HepG2 (cell line): Measurements from ENCODE around the gene LRRC4C. TPM values are rescaled to one million over a fixed set of nuclear protein-coding genes. Genes with fewer than 3 reads are reported as not detected.

Experiments used
- ATAC-seq: fragments of 200-7000 bp; cut with Tn5 transposase; 3 replicates; pipeline ENCODE4 v1.9.1; 2020; ENCODE audit warnings: mild to moderate bottlenecking, moderate library complexity
- BruUV-seq: library from RNA; stranded (reverse); fragments of 400-500 nt; replicated peaks from 2 replicates; lab custom pipeline; 2021; lab: Mats Ljungman, UMichigan
- CTCF ChIA-PET: fragments of 300-600 bp; formaldehyde crosslinking; extraction: SDS; loops from one replicate; lab custom pipeline; 2021; ENCODE audit warnings: low total read pairs, inconsistent platforms, low intra/inter-chr PET ratio; lab: Yijun Ruan, JAX
- POLR2A ChIA-PET: fragments of 350-600 bp; sonication (Branson Sonifier 250); formaldehyde crosslinking; loops from one replicate; lab custom pipeline; 2020; ENCODE audit warnings: antibody characterized with exemption, inconsistent platforms; lab: Yijun Ruan, JAX
- DNase-seq: peaks from one replicate; pipeline ENCODE4 v3.0.0-alpha.2; 2015; ENCODE audit warnings: low spot score
- FAIRE-seq: peaks from 3 replicates; lab custom pipeline; 2011; peaks lifted over from hg19 to GRCh38; lab: Jason Lieb, UNC
- H2AFZ ChIP-seq: one replicate; pipeline ENCODE4 v1.6.1; 2011; ENCODE audit warnings: low read length, inconsistent platforms
- H3K27ac ChIP-seq: fragments of 300-600 bp; 3 replicates; pipeline ENCODE4 v1.8.0; 2011; ENCODE audit warnings: mixed run types, mild to moderate bottlenecking, mixed read lengths, low read length, inconsistent platforms; ENCODE audit not compliant: insufficient read depth; ENCODE audit errors: extremely low read length
- H3K27me3 ChIP-seq, 2 experiments: fragments of 200-600 bp in 1 of 2; 2 replicates in 1 of 2; 3 replicates in 1 of 2; pipeline versions ENCODE4 v1.6.0 to v1.8.0; 2011; ENCODE audit warnings: low read length in 2 of 2, mild to moderate bottlenecking in 2 of 2, moderate library complexity in 2 of 2, inconsistent platforms in 1 of 2; ENCODE audit not compliant: insufficient read depth in 2 of 2, control insufficient read depth in 1 of 2
- H3K36me3 ChIP-seq, 2 experiments: fragments of 200-600 bp in 1 of 2; replicated peaks in 1 of 2; 2 replicates in 1 of 2; 3 replicates in 1 of 2; pipeline versions ENCODE4 v1.5.1 to v1.8.0; 2011; ENCODE audit warnings: low read length in 2 of 2, inconsistent platforms in 1 of 2; ENCODE audit not compliant: insufficient read depth in 2 of 2, control insufficient read depth in 1 of 2
- H3K4me1 ChIP-seq: 2 replicates; pipeline ENCODE4 v1.5.1; 2012; ENCODE audit warnings: low read length, inconsistent platforms; ENCODE audit not compliant: insufficient read depth
- H3K4me2 ChIP-seq: 2 replicates; pipeline ENCODE4 v1.6.0; 2011; ENCODE audit warnings: low read depth, low read length, inconsistent platforms
- H3K4me3 ChIP-seq, 3 experiments: fragments of 200-600 bp in 1 of 3; sonication (generic), shearing (Covaris generic) in 1 of 3; replicated peaks in 1 of 3; 2 replicates each; pipeline ENCODE4 v1.5.1; 2011 to 2016; ENCODE audit warnings: low read length in 3 of 3, inconsistent platforms in 2 of 3, low read depth in 2 of 3, mild to moderate bottlenecking in 2 of 3, control low read depth in 1 of 3, mixed read lengths in 1 of 3; ENCODE audit not compliant: insufficient read depth in 1 of 3
- H3K79me2 ChIP-seq: one replicate; pipeline ENCODE4 v1.6.1; 2011; ENCODE audit warnings: low read length, inconsistent platforms; ENCODE audit not compliant: insufficient read depth
- H3K9ac ChIP-seq: 2 replicates; pipeline ENCODE4 v1.6.0; 2011; ENCODE audit warnings: mild to moderate bottlenecking, low read depth, low read length, inconsistent platforms; ENCODE audit not compliant: insufficient read depth
- H3K9me3 ChIP-seq: 2 replicates; pipeline ENCODE4 v1.5.1; 2012; ENCODE audit warnings: mild to moderate bottlenecking, low read length
- H4K20me1 ChIP-seq: 2 replicates; pipeline ENCODE4 v1.6.0; 2011; ENCODE audit warnings: inconsistent platforms, mild to moderate bottlenecking, low read length, moderate library complexity; ENCODE audit not compliant: insufficient read depth
- GTF3A ChIP-seq: sonication (generic); formaldehyde crosslinking; conservative IDR thresholded peaks from 2 replicates; pipeline ENCODE4 v1.4.0; 2020; ENCODE audit warnings: mild to moderate bottlenecking, missing genetic modification reagents
- HBP1 ChIP-seq: IDR thresholded peaks from 2 replicates; pipeline ENCODE4 v1.6.1; 2016; ENCODE audit warnings: low read depth, control low read depth
- HIVEP1 ChIP-seq: sonication (generic); formaldehyde crosslinking; IDR thresholded peaks from 2 replicates; pipeline ENCODE4 v1.4.0; 2020; ENCODE audit warnings: mild to moderate bottlenecking, missing genetic modification reagents
- MZF1 ChIP-seq: sonication (generic); formaldehyde crosslinking; IDR thresholded peaks from 2 replicates; pipeline ENCODE4 v1.8.1; 2023; ENCODE audit warnings: mild to moderate bottlenecking, missing genetic modification reagents, borderline replicate concordance
- SMC3 ChIP-seq: IDR thresholded peaks from 2 replicates; pipeline ENCODE4 v1.6.1; 2011; ENCODE audit warnings: low read length, improper control_type of control experiment
- ZBTB1 ChIP-seq: sonication (generic); formaldehyde crosslinking; IDR thresholded peaks from 2 replicates; pipeline ENCODE4 v1.4.0; 2020; ENCODE audit warnings: missing genetic modification reagents, borderline replicate concordance
- ZBTB4 ChIP-seq: sonication (generic); formaldehyde crosslinking; IDR thresholded peaks from 2 replicates; pipeline ENCODE4 v1.4.0; 2020; ENCODE audit warnings: missing genetic modification reagents, mild to moderate bottlenecking, borderline replicate concordance
- ZNF33B ChIP-seq: sonication (generic); formaldehyde crosslinking; IDR thresholded peaks from 2 replicates; pipeline ENCODE4 v1.5.1; 2020; ENCODE audit warnings: mild to moderate bottlenecking, missing genetic modification reagents
- ZNF543 ChIP-seq: sonication (generic); formaldehyde crosslinking; IDR thresholded peaks from 2 replicates; pipeline ENCODE4 v1.4.0; 2020; ENCODE audit warnings: mild to moderate bottlenecking, missing genetic modification reagents
- ZNF800 ChIP-seq: sonication (generic); formaldehyde crosslinking; IDR thresholded peaks from 2 replicates; pipeline ENCODE4 v1.4.0; 2020; ENCODE audit warnings: missing genetic modification reagents
- WGBS: methylation state at CpG from one replicate; pipeline ENCODE4 v1.1.6; 2017; ENCODE audit warnings: low lambda C conversion rate; 5-methylcytosine and 5-hydroxymethylcytosine counted together
- in situ Hi-C: cut with HindIII; loops from 2 replicates; pipeline ENCODE4 v1.10.0; 2017; ENCODE audit warnings: low pct_unique_long_range_greater_than_20kb; ENCODE audit not compliant: extremely low pct_ligation_motif_present
- intact Hi-C: fragments of 100-400 bp; cut with micrococcal nuclease; formaldehyde crosslinking; loops from one replicate; pipeline ENCODE4 v1.10.0; 2022; ENCODE audit not compliant: unreplicated experiment
- polyA plus RNA-seq, 8 experiments: library from polyadenylated mRNA; depleted of rRNA in 3 of 8; stranded (reverse) in 7 of 8; unstranded in 1 of 8; fragments of >200 nt; fragmentation: Illumina TruSeq in 4 of 8; extraction: Trizol in 4 of 8; gene quantifications; 2 replicates each; pipeline versions ENCODE4 v1.2.1 to v1.2.3, GENCODE V29; 2011 to 2016; ENCODE audit warnings: low read depth in 4 of 8, missing spikeins in 1 of 8, mixed read lengths in 1 of 8; ENCODE audit not compliant: insufficient read depth in 1 of 8
- total RNA-seq, 5 experiments: library from RNA; depleted of rRNA; stranded (reverse); fragments of >200 nt; fragmentation: Illumina TruSeq; extraction: Trizol; gene quantifications; 2 replicates each; pipeline ENCODE4 v1.2.3, GENCODE V29; 2016; ENCODE audit warnings: low read depth in 1 of 5
- TF ChIP-seq, protein P1 (sequence below): sonication (generic); formaldehyde crosslinking; IDR thresholded peaks from 2 replicates; pipeline ENCODE4 v1.4.0; 2020; ENCODE audit warnings: mild to moderate bottlenecking, low read depth, missing genetic modification reagents

Gene LRRC4C
- total and polyA plus RNA-seq, 2 of the 13 experiments (the other 11 are each of a cell fraction or from before 2014, with no cell fraction given), result not detected

DNA sequence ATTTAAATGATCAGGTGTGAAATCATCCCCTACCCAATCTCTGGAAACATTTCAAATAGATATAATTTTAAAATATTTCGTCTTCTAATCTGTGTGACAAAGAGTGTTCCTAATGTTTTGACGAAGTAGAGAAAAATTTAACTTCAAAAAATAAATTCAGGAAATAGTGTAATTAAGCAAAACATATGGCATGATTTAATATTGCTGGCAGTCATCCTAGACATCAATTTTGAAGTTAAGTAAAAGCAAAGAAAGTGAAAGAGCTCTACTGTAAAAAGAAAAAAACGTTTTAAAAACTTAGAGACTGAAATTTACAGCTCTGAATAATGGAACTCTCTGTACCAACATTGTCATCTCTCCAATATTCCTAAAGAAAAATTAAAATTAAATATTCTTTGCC, 1062.3 kb downstream of the LRRC4C start:
- ATAC-seq, result no peak
- intact Hi-C loops, result no loop called here
- POLR2A ChIA-PET, result no interaction called here
- no peaks in the 10 kb centered on the region for H3K36me3 ChIP-seq
- TF ChIP-seq MZF1 (CRISPR knock-in tag) (no peak), ZNF543 (CRISPR knock-in tag) (no peak), HBP1 (CRISPR knock-in tag) (no peak), ZNF33B (CRISPR knock-in tag) (no peak), SMC3 (no peak), ZBTB1 (CRISPR knock-in tag) (no peak), GTF3A (CRISPR knock-in tag) (no peak), ZBTB4 (CRISPR knock-in tag) (no peak), HIVEP1 (CRISPR knock-in tag) (no peak), ZNF800 (CRISPR knock-in tag) (no peak)
- TF ChIP-seq, protein P1, sequence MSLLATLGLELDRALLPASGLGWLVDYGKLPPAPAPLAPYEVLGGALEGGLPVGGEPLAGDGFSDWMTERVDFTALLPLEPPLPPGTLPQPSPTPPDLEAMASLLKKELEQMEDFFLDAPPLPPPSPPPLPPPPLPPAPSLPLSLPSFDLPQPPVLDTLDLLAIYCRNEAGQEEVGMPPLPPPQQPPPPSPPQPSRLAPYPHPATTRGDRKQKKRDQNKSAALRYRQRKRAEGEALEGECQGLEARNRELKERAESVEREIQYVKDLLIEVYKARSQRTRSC (CRISPR knock-in tag), result no peak
- TF ChIP-seq, all 625 proteins: peak for 0
- no peaks in the 10 kb centered on the region for H3K4me1 ChIP-seq
- CTCF ChIA-PET, result no interaction called here
- no peaks in the 10 kb centered on the region for H3K27me3 ChIP-seq
- no peak overlapping the region for H3K27ac ChIP-seq
- WGBS, result under 1% methylated on average over 3 of the region's 3 CpGs
- H3K4me3 ChIP-seq, result no peak overlapping the region
- DNase-seq (no peak), FAIRE-seq (no peak)
- H3K9ac ChIP-seq, result no peak overlapping the region
- H3K79me2 ChIP-seq, result no peaks in the 10 kb centered on the region
- no TSS peak for BruUV-seq
- in situ Hi-C loops, result no loop called here
- H2AFZ ChIP-seq, result no peak overlapping the region
- H3K4me2 ChIP-seq, result no peak overlapping the region
- peaks cover 7% of the 10 kb centered on the region for H3K9me3 ChIP-seq
- no peaks in the 10 kb centered on the region for H4K20me1 ChIP-seq
